NCI-H460 (cell line): ENCODE measurements around the gene DIABLO. TPM values are rescaled to one million over a fixed set of nuclear protein-coding genes. Genes with fewer than 3 reads are reported as not detected.
"Not testable (repeated sequence)": the region's sequence is repeated elsewhere in the genome, so short reads cannot be mapped to it uniquely, and the experiment has no call there.

Experiments used
- DNase-seq: peaks from one replicate; pipeline ENCODE4 v3.0.0-alpha.2; 2016; ENCODE audit warnings: low read depth; ENCODE audit errors: extremely low read depth
- total RNA-seq: library from RNA; depleted of rRNA; stranded (reverse); fragments of >200 nt; shearing (Covaris generic); gene quantifications from 2 replicates; pipeline ENCODE4 v1.2.3, GENCODE V29; 2014

The DIABLO gene
- total RNA-seq, 1 experiment from 2014 or later = 59.8 TPM

DNA sequence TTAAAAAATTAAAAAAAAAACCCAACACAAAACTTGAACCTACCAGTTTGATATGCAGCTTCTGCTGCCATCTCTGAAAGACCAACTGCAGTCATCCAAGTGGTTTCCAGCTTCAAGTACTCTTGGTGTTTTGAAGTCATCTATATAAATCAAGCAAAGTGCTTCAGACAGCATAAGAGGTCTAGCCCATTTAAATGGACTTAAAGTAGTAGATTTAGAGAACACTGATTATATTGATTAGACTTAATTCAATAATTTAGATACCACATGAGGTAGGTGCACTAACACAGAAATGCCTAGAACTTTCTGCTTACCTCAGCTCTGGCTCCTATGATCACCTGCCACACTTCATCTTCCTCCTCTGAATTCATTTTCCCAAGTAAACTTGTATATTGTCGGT is 9.4 kb downstream of the DIABLO start:
- DNase-seq = no peak

DNA sequence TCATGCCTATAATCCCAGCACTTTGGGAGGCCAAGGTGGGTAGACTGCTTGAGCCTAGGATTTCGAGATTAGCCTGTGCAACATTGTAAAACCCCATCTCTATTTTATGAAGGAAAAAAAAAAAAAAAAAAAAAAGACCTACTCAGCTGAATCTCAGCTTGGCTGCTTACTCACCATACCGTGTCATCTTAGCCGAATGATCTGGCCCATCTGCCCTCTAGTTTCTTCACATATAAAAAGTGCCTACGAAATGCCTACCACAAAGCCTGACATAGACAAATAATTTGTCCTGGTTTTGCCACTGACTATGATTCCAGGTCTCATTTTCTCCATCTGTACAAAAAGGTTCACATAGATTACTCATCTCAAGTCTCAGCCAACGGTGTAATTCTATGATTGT is 10.1 kb downstream of the DIABLO start:
- DNase-seq = no peak

GRCh38 chr12:122208073-122208820 is 17.6 kb downstream of the DIABLO start:
- no peak for DNase-seq

DNA sequence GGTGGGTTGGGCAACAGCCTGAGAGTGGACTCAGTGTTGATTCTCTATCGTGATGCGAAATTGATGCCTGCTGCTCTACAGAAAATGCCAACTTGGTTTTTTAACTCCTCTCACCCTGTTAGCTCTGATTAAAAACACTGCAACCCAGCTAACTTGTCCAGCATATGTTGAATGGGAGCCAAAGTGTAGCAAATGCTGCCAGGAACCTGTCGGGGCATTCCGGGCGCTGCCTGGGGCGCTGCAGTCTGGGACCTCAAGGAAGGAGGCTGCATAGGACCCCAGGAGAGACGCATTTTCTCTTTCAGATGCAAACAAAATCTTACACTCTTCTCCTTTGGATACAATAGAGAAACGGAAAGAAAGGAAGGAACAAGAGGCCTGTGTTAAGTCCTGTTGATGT is 18.5 kb downstream of the DIABLO start:
- DNase-seq = no peak

DNA sequence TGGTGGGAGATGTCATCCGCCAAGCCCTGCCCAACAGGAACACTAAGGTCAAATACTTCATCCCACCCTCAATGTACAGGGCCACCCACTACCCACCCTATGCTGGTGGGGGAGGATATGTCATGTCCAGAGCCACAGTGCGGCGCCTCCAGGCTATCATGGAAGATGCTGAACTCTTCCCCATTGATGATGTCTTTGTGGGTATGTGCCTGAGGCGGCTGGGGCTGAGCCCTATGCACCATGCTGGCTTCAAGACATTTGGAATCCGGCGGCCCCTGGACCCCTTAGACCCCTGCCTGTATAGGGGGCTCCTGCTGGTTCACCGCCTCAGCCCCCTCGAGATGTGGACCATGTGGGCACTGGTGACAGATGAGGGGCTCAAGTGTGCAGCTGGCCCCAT is 18.9 kb downstream of the DIABLO start:
- DNase-seq = no peak

GRCh38 chr12:122206111-122206881 is 19.6 kb downstream of the DIABLO start:
- no peak for DNase-seq

DNA sequence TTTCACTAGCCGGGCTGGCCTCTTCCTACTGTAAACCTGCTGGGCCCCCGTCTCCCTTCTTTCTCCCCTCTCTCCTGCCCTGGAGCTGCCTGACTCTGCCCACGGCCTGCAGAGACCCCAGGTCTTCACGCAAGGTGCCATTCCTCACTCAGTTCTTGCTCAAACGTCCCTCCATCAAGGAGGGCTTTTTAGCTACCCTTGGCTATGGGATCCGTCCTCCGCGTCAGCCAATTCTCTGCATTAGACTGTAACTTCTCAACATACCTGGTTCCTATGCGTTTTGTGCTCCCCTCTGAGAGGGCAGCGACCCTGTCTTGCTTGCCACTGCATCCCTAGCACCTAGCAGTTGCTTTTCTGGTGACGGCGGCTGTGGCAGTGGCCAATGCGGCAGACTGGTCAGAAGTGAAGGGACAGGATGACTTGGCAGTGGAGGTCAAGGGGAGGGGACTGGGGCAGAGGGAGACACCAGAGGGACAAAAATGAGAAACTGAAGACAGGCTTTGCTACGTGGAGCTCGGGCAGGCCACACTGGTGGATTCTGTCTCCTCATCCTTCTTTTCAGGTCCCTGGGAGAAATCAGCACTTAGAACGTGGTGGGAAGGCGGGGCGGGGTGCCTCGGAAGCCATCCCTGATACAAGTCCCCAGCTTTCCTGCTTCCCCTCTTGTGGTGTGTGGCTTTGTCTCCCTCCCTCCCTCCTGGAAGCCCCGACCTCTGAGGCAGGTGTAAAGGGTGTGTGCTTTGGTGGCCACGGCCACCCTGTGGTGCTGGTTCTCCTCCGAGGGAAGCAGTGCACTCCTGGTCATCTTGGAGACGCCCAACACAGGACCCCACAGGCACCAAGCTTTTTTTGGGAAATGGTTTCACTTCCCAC is 20.6 kb downstream of the DIABLO start:
- no peak for DNase-seq

- DNase-seq = no peak
Observed at GRCh38 chr12:122204167-122205052, 21.4 kb downstream of the DIABLO start.

DNA sequence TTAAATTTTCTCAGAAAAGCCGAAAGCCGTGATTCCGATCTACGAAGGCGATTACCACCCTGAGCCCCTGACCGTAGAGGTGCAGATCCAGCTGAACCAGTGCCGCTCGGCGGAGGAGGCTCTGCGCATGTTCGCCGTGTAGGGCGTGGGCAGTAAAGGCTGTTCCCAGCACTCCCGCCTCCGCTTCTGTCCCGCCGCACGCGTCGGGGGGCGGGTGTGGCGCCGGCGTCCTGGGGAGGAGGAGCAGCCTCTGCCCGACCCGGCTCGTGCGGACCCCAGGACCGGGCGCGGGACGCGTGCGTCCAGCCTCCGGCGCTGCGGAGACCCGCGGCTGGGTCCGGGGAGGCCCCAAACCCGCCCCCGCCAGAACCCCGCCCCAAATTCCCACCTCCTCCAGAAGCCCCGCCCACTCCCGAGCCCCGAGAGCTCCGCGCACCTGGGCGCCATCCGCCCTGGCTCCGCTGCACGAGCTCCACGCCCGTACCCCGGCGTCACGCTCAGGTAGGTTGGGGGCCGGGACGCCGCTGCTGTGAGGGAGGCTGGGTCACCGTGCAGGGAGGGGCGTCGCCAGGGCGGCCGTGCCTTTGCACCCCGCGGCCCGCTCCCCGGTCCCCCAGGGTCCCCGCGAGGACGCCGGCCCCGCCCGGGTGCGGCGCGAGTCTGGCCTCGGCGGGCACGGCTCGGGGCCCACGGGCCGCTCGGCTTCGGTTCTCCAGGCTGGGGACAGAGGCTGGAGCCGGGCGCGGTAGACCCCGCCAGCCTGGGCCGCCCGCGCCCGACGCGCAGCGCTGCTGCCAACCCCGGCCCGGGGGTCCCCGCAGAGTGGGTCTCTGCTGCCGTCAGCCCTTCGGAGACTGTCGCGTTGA is 22.3 kb downstream of the DIABLO start, which contains the start of gene B3GNT4:
TSS of gene B3GNT4 (plus strand) at position 409 of the 866 bp plus-strand sequence. CDS start 910 bp downstream, outside the sequence.
- peak; percentile 43 for DNase-seq

GRCh38 chr12:122202811-122203210 is 23.0 kb downstream of the DIABLO start:
- DNase-seq = not testable (repeated sequence)

DNA sequence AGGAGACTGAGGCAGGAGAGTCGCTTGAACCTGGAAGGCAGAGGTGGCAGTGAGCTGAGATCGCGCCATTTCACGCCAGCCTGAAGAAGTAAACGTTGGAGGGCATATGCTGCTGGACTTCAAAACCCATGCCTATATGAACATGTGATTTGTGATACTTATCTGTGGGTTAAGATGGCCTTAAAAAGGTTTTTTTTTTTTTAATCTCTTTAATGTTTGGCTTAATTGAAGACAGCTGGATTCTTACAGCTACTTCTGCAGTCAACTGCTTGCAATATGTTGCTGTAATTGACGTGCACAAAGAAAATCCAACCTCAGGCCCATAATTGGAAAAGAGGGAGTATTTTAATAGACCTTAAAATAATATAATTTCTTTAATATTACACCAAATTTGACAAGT is 23.8 kb downstream of the DIABLO start:
- DNase-seq = no peak

GRCh38 chr12:122201381-122201780 is 24.5 kb downstream of the DIABLO start:
- no peak for DNase-seq

- DNase-seq = no peak
Observed at GRCh38 chr12:122200541-122201175, 25.2 kb downstream of the DIABLO start.

DNA sequence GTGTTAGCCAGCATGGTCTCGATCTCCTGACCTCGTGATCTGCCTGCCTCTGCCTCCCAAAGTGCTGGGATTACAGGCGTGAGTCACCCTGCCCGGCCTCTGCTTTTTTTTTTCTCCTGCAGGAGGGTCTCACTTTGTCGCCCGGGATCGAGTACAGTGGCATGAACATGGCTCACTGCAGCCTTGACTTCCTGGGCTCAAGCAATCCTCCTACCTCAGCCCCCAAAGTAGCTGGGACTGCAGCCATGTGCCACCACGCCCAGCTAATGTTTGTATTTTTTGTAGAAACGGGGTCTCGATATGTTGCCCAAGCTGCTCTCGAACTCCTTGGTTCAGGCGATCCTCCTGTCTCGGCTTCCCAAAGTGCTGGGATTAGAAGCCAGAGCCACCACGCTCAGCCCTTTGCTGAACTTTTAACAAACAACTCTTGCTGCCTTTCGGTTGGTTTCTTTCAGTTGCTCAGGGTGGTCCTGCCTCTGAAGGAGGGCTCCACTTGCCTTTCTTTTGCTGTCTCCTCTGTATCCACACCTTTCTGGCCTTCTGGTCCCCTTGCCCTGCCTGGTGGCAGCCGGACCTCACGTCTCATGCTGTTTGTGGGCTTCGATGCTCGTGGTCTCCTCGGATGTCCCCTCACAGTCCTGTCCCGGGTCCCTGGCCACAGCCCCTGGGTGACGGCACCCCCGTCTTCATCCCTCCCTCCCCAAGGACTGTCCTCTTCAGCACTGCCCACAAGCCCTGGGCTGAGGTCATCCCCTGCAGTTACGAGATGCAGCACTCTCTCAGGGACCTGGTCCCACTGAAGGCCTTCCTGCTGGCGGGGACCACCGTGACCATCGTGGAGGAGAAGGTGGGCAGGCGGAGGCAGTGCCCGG is 26.1 kb downstream of the DIABLO start:
- no peak for DNase-seq

GRCh38 chr12:122197612-122197966 is 28.3 kb downstream of the DIABLO start:
- DNase-seq = no peak

GRCh38 chr12:122195405-122195804 is 30.4 kb downstream of the DIABLO start:
- no peak for DNase-seq

DNA sequence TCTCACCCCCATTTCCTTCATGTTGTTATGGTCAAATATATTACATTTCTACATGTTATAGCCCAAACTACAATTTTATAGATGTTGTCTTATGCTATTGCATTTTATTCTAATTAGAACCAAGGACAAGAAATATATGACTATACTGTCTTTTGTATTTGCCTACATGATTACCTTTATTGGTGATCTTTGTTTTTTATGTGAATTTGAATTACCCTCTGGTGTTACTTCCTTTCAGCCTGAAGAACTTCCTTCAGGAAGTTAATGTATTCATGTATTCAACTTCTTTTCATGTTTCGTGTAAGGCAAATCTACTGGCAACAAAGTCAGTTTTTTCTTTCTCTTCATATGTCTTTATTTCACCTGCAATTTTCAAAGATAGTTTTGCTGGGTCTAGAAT is 31.0 kb downstream of the DIABLO start:
- no peak for DNase-seq

DNA sequence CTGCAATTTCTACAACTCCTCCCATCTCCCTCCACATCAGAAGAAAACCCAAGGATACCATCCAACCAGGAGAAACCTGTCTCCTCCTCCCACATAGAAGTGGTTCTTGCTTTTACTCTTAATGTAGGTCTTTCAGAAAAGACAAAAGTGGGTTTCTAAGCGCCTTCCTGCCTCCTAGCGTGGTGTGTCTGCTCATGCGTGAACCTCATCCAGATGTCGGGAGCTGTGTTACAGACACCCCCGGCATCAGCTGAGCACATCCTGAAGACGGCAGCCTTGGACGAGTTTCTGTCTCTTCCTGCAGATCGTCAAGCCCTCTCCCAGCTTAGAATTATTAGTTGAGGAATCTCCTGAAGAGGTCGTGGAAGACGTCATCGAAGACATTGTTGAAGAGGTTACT is 33.4 kb downstream of the DIABLO start:
- DNase-seq = no peak
